Body of pancreas (tissue), 4 donors: ENCODE results near the gene GLOD5.

ENCODE experiments used
- POLR2A ChIP-seq, 3 donors: fragments of 450-650 bp; IDR thresholded peaks; one replicate each; pipeline ENCODE4 v1.6.1; 2016; ENCODE audit warnings: antibody characterized with exemption in 3 of 3, mild to moderate bottlenecking in 2 of 3
- TF ChIP-seq, protein P1 (sequence below), 7 experiments: fragments of 450-650 bp in 4 of 7; fragments of 200-600 bp in 3 of 7; sonication (generic) in 3 of 7; IDR thresholded peaks; one replicate each; pipeline ENCODE4 v1.5.1; 2016 to 2019; ENCODE audit warnings: antibody characterized with exemption in 7 of 7

DNA sequence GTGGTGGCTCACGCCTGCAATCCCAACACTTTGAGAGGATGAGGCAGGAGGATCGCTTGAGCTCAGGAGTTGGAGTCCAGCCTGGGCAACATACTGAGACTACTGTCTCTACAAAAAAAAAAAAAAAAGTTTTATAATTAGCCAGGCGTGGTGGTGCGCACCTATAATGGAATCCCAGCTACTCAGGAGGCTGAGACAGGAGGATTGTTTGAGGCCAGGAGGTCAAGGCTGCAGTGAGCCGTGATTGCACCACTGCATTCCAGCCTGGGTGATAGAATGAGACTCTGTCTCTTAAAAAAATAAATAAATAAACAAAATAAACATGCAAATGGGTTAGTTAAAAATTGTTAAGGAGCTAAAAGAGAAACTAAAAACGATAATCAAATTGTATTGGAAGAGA is 7.7 kb downstream of the GLOD5 start:
- TF ChIP-seq, protein P1, sequence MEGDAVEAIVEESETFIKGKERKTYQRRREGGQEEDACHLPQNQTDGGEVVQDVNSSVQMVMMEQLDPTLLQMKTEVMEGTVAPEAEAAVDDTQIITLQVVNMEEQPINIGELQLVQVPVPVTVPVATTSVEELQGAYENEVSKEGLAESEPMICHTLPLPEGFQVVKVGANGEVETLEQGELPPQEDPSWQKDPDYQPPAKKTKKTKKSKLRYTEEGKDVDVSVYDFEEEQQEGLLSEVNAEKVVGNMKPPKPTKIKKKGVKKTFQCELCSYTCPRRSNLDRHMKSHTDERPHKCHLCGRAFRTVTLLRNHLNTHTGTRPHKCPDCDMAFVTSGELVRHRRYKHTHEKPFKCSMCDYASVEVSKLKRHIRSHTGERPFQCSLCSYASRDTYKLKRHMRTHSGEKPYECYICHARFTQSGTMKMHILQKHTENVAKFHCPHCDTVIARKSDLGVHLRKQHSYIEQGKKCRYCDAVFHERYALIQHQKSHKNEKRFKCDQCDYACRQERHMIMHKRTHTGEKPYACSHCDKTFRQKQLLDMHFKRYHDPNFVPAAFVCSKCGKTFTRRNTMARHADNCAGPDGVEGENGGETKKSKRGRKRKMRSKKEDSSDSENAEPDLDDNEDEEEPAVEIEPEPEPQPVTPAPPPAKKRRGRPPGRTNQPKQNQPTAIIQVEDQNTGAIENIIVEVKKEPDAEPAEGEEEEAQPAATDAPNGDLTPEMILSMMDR (IDR thresholded peaks at IDR 0.05), result no peak
- no peak for TF ChIP-seq POLR2A (IDR thresholded peaks at IDR 0.05)
